SK-N-SH treated with all-trans-retinoic acid at 6 μM for 48 hours (cell line): Measurements from ENCODE around the gene HDAC4.

Experiments
- ATAC-seq: fragments of 200-7000 bp; cut with Tn5 transposase; 3 replicates; pipeline ENCODE4 v1.9.1; 2020; ENCODE audit warnings: mild to moderate bottlenecking, moderate library complexity
- ARNTL ChIP-seq: fragments of 450-650 bp; formaldehyde crosslinking; IDR thresholded peaks from 2 replicates; pipeline ENCODE4 v1.5.0; 2020; ENCODE audit warnings: low read depth, mild to moderate bottlenecking, moderate library complexity, borderline replicate concordance
- BACH2 ChIP-seq: fragments of 250-450 bp; sonication (Bioruptor Pico); IDR thresholded peaks from 2 replicates; pipeline ENCODE4 v1.9.0; 2021; ENCODE audit warnings: mild to moderate bottlenecking, borderline replicate concordance
- CSDC2 ChIP-seq: fragments of 250-450 bp; sonication (Bioruptor Pico); IDR thresholded peaks from 2 replicates; pipeline ENCODE4 v1.5.0; 2020; ENCODE audit warnings: mild to moderate bottlenecking, moderate library complexity
- CSRNP3 ChIP-seq: fragments of 250-450 bp; sonication (Bioruptor Pico); IDR thresholded peaks from 2 replicates; pipeline ENCODE4 v1.5.1; 2021; ENCODE audit warnings: mild to moderate bottlenecking, moderate library complexity
- GLIS3 ChIP-seq: fragments of 250-450 bp; sonication (Bioruptor Pico); IDR thresholded peaks from 2 replicates; pipeline ENCODE4 v1.5.0; 2020; ENCODE audit warnings: mild to moderate bottlenecking, moderate library complexity
- ISL1 ChIP-seq: fragments of 250-450 bp; sonication (Bioruptor Pico); IDR thresholded peaks from 2 replicates; pipeline ENCODE4 v2.1.2; 2022; ENCODE audit warnings: mild to moderate bottlenecking, moderate library complexity
- PATZ1 ChIP-seq: fragments of 250-450 bp; sonication (Bioruptor Pico); IDR thresholded peaks from 2 replicates; pipeline ENCODE4 v1.8.0; 2020; ENCODE audit warnings: mild to moderate bottlenecking, moderate library complexity, borderline replicate concordance
- POU6F1 ChIP-seq: fragments of 250-450 bp; sonication (Bioruptor Pico); IDR thresholded peaks from 2 replicates; pipeline ENCODE4 v1.8.0; 2021; ENCODE audit warnings: low read depth, mild to moderate bottlenecking, moderate library complexity, borderline replicate concordance
- PPARA ChIP-seq: fragments of 250-450 bp; sonication (Bioruptor Pico); IDR thresholded peaks from 2 replicates; pipeline ENCODE4 v1.5.0; 2020; ENCODE audit warnings: mild to moderate bottlenecking, borderline replicate concordance
- TCF4 ChIP-seq: fragments of 250-450 bp; sonication (Bioruptor Pico); IDR thresholded peaks from 2 replicates; pipeline ENCODE4 v1.8.0; 2021; ENCODE audit warnings: mild to moderate bottlenecking, moderate library complexity, borderline replicate concordance
- TOX ChIP-seq: fragments of 250-450 bp; sonication (Bioruptor Pico); IDR thresholded peaks from 2 replicates; pipeline ENCODE4 v1.8.0; 2021; ENCODE audit warnings: mild to moderate bottlenecking, moderate library complexity, borderline replicate concordance
- ZC3H10 ChIP-seq: fragments of 250-450 bp; sonication (Bioruptor Pico); IDR thresholded peaks from 2 replicates; pipeline ENCODE4 v1.5.1; 2021; ENCODE audit warnings: mild to moderate bottlenecking, moderate library complexity
- ZFP3 ChIP-seq: fragments of 250-450 bp; sonication (Bioruptor Pico); IDR thresholded peaks from 2 replicates; pipeline ENCODE4 v1.5.0; 2020; ENCODE audit warnings: mild to moderate bottlenecking, moderate library complexity
- ZFP30 ChIP-seq: fragments of 450-650 bp; formaldehyde crosslinking; IDR thresholded peaks from 2 replicates; pipeline ENCODE4 v1.5.0; 2022; ENCODE audit warnings: mild to moderate bottlenecking, moderate library complexity
- ZNF565 ChIP-seq: fragments of 450-650 bp; formaldehyde crosslinking; conservative IDR thresholded peaks from 2 replicates; pipeline ENCODE4 v1.5.0; 2020; ENCODE audit warnings: low read depth, mild to moderate bottlenecking, moderate library complexity
- ZNF70 ChIP-seq: fragments of 450-650 bp; formaldehyde crosslinking; IDR thresholded peaks from 2 replicates; pipeline ENCODE4 v1.5.0; 2020; ENCODE audit warnings: mild to moderate bottlenecking, moderate library complexity
- ZNF8 ChIP-seq: fragments of 450-650 bp; formaldehyde crosslinking; IDR thresholded peaks from 2 replicates; pipeline ENCODE4 v1.5.0; 2020; ENCODE audit warnings: mild to moderate bottlenecking, moderate library complexity
- TF ChIP-seq, protein P1 (sequence below): fragments of 250-450 bp; sonication (Bioruptor Pico); IDR thresholded peaks from 2 replicates; pipeline ENCODE4 v1.5.1; 2020; ENCODE audit warnings: low read depth, mild to moderate bottlenecking, moderate library complexity

Gene HDAC4

DNA sequence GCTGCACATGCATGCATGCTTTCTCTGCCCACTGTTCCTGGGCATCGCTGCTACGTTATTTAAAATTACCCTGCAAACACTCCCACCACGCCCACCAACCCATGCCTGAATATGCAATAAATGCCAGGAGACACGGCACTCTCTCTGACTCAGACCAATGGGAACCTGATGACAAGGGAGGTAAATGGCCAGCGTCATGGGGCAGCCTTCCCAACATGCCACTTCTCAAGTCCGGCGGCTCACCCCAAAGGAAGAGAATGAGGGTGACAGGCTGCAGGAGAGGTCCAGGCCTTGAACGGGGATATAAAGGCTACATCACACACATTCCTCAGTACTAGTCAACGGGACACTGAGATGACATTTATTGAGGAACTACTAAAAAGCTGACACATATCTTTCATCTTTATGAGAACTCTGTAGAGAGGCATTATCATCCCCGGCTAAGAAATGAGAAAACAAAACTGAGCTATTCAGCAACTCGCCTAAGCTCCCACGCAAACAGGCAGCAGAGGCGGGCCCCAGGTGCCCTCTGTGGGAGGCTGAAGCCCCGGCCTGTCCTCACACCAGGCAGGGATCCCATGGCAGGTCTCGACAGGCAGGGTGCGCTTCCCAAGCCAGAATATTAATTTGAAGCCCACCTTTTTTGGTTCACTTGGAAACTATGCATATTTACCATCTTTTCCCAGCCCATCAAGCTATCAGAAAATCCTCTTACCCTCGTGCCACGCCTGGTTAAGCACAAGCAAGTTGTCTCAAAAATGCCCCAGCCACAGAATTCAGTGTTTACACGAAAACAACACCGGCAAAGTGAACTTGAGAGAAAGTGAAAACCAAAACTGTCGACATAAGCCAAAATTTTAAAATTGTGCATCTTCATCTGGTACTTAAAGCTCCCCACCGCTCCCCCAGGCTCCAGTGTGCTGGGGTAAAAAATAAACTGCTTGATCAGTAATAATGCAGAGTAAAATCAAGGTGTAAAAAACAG lies 166.3 kb downstream of the HDAC4 start:
- ATAC-seq: no peak
- TF ChIP-seq ZC3H10 (CRISPR knock-in tag) (no peak), ARNTL (no peak), TOX (no peak), PPARA (CRISPR knock-in tag) (no peak), ISL1 (no peak), ZNF70 (CRISPR knock-in tag) (no peak), PATZ1 (no peak)
- TF ChIP-seq, all 23 proteins: peak for 0

DNA sequence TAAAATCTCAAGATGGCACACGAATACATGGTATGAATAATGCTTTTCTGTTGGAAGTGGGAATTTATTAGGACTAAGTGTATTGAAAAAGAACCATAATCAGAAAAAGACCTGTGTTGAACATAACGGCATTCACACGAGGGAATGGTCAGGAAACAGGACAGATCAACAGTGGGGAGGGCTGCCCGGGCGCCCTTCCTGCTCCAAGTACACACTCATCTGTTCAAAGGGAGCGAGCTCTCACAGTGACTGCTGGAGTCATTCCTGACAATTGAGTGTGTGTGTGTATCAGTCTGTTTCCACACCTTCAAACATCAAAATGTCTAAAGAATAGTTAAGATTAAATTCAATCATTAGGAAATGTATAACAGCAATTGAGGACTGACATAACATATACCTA lies 167.2 kb downstream of the HDAC4 start:
- TF ChIP-seq ZFP3 (CRISPR knock-in tag): no peak
- no peak for TF ChIP-seq PATZ1
- no peak for TF ChIP-seq ZNF8 (CRISPR knock-in tag)
- no peak for TF ChIP-seq POU6F1
- TF ChIP-seq ZFP30 (CRISPR knock-in tag): no peak
- TF ChIP-seq TOX: no peak
- TF ChIP-seq ARNTL: no peak
- no peak for TF ChIP-seq ISL1
- no peak for TF ChIP-seq BACH2 (CRISPR knock-in tag)
- no peak for TF ChIP-seq ZNF70 (CRISPR knock-in tag)
- no peak for TF ChIP-seq TCF4 (CRISPR knock-in tag)
- TF ChIP-seq PPARA (CRISPR knock-in tag): no peak
- TF ChIP-seq, protein P1, sequence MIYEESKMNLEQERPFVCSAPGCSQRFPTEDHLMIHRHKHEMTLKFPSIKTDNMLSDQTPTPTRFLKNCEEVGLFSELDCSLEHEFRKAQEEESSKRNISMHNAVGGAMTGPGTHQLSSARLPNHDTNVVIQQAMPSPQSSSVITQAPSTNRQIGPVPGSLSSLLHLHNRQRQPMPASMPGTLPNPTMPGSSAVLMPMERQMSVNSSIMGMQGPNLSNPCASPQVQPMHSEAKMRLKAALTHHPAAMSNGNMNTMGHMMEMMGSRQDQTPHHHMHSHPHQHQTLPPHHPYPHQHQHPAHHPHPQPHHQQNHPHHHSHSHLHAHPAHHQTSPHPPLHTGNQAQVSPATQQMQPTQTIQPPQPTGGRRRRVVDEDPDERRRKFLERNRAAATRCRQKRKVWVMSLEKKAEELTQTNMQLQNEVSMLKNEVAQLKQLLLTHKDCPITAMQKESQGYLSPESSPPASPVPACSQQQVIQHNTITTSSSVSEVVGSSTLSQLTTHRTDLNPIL (CRISPR knock-in tag): no peak
- no peak for TF ChIP-seq CSDC2 (CRISPR knock-in tag)
- TF ChIP-seq GLIS3 (CRISPR knock-in tag): no peak
- TF ChIP-seq CSRNP3 (CRISPR knock-in tag): no peak
- TF ChIP-seq ZNF565 (CRISPR knock-in tag): no peak
- ATAC-seq: no peak

DNA sequence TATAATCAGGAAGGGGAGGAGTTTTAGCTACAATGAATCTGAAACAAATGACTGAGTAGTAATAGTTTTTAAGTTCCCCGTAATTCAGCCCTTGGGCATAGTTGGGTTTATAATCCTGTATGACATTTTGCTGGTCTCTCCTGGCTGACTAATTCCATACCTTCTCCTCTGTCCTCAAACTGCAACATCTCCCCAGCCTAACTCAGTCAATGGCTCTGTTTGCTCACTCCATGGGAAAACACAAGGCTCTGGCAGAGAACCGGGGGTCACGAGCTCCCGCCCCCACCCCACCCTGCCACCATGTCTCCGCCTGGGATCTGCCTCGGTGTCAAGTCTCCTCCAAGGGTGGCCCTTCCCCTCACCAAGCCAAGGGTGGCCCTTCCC lies 168.6 kb downstream of the HDAC4 start:
- no peak for ATAC-seq
- TF ChIP-seq ZFP30 (CRISPR knock-in tag): no peak
- TF ChIP-seq, all 23 proteins: peak for 0
